SK-N-SH treated with all-trans-retinoic acid at 6 μM for 48 hours (cell line): Measurements from ENCODE around the gene USP15.
A peak's percentile ranks its signal among the peaks of the same experiment; 100 is the strongest.

Experiments used
- ATAC-seq: fragments of 200-7000 bp; cut with Tn5 transposase; 3 replicates; pipeline ENCODE4 v1.9.1; 2020; ENCODE audit warnings: mild to moderate bottlenecking, moderate library complexity
- ARNTL ChIP-seq: fragments of 450-650 bp; formaldehyde crosslinking; IDR thresholded peaks from 2 replicates; pipeline ENCODE4 v1.5.0; 2020; ENCODE audit warnings: low read depth, mild to moderate bottlenecking, moderate library complexity, borderline replicate concordance
- BACH2 ChIP-seq: fragments of 250-450 bp; sonication (Bioruptor Pico); IDR thresholded peaks from 2 replicates; pipeline ENCODE4 v1.9.0; 2021; ENCODE audit warnings: mild to moderate bottlenecking, borderline replicate concordance
- CREB5 ChIP-seq: fragments of 250-450 bp; sonication (Bioruptor Pico); IDR thresholded peaks from 2 replicates; pipeline ENCODE4 v1.5.1; 2020; ENCODE audit warnings: low read depth, mild to moderate bottlenecking, moderate library complexity
- CSDC2 ChIP-seq: fragments of 250-450 bp; sonication (Bioruptor Pico); IDR thresholded peaks from 2 replicates; pipeline ENCODE4 v1.5.0; 2020; ENCODE audit warnings: mild to moderate bottlenecking, moderate library complexity
- CSRNP3 ChIP-seq: fragments of 250-450 bp; sonication (Bioruptor Pico); IDR thresholded peaks from 2 replicates; pipeline ENCODE4 v1.5.1; 2021; ENCODE audit warnings: mild to moderate bottlenecking, moderate library complexity
- ESRRG ChIP-seq: fragments of 250-450 bp; sonication (Bioruptor Pico); IDR thresholded peaks from 2 replicates; pipeline ENCODE4 v1.6.1; 2021; ENCODE audit warnings: mild to moderate bottlenecking
- GLIS3 ChIP-seq: fragments of 250-450 bp; sonication (Bioruptor Pico); IDR thresholded peaks from 2 replicates; pipeline ENCODE4 v1.5.0; 2020; ENCODE audit warnings: mild to moderate bottlenecking, moderate library complexity
- ISL1 ChIP-seq: fragments of 250-450 bp; sonication (Bioruptor Pico); IDR thresholded peaks from 2 replicates; pipeline ENCODE4 v2.1.2; 2022; ENCODE audit warnings: mild to moderate bottlenecking, moderate library complexity
- OSR1 ChIP-seq: fragments of 250-450 bp; sonication (Bioruptor Pico); IDR thresholded peaks from 2 replicates; pipeline ENCODE4 v1.8.0; 2022; ENCODE audit warnings: moderate library complexity, mild to moderate bottlenecking, inconsistent platforms
- POU6F1 ChIP-seq: fragments of 250-450 bp; sonication (Bioruptor Pico); IDR thresholded peaks from 2 replicates; pipeline ENCODE4 v1.8.0; 2021; ENCODE audit warnings: low read depth, mild to moderate bottlenecking, moderate library complexity, borderline replicate concordance
- PPARA ChIP-seq: fragments of 250-450 bp; sonication (Bioruptor Pico); IDR thresholded peaks from 2 replicates; pipeline ENCODE4 v1.5.0; 2020; ENCODE audit warnings: mild to moderate bottlenecking, borderline replicate concordance
- RARB ChIP-seq: fragments of 250-450 bp; sonication (Bioruptor Pico); IDR thresholded peaks from 2 replicates; pipeline ENCODE4 v1.8.0; 2021; ENCODE audit warnings: mild to moderate bottlenecking, moderate library complexity
- TCF4 ChIP-seq: fragments of 250-450 bp; sonication (Bioruptor Pico); IDR thresholded peaks from 2 replicates; pipeline ENCODE4 v1.8.0; 2021; ENCODE audit warnings: mild to moderate bottlenecking, moderate library complexity, borderline replicate concordance
- TOX ChIP-seq: fragments of 250-450 bp; sonication (Bioruptor Pico); IDR thresholded peaks from 2 replicates; pipeline ENCODE4 v1.8.0; 2021; ENCODE audit warnings: mild to moderate bottlenecking, moderate library complexity, borderline replicate concordance
- ZC3H10 ChIP-seq: fragments of 250-450 bp; sonication (Bioruptor Pico); IDR thresholded peaks from 2 replicates; pipeline ENCODE4 v1.5.1; 2021; ENCODE audit warnings: mild to moderate bottlenecking, moderate library complexity
- ZFP3 ChIP-seq: fragments of 250-450 bp; sonication (Bioruptor Pico); IDR thresholded peaks from 2 replicates; pipeline ENCODE4 v1.5.0; 2020; ENCODE audit warnings: mild to moderate bottlenecking, moderate library complexity
- ZFP30 ChIP-seq: fragments of 450-650 bp; formaldehyde crosslinking; IDR thresholded peaks from 2 replicates; pipeline ENCODE4 v1.5.0; 2022; ENCODE audit warnings: mild to moderate bottlenecking, moderate library complexity
- ZNF565 ChIP-seq: fragments of 450-650 bp; formaldehyde crosslinking; conservative IDR thresholded peaks from 2 replicates; pipeline ENCODE4 v1.5.0; 2020; ENCODE audit warnings: low read depth, mild to moderate bottlenecking, moderate library complexity
- ZNF70 ChIP-seq: fragments of 450-650 bp; formaldehyde crosslinking; IDR thresholded peaks from 2 replicates; pipeline ENCODE4 v1.5.0; 2020; ENCODE audit warnings: mild to moderate bottlenecking, moderate library complexity
- ZNF8 ChIP-seq: fragments of 450-650 bp; formaldehyde crosslinking; IDR thresholded peaks from 2 replicates; pipeline ENCODE4 v1.5.0; 2020; ENCODE audit warnings: mild to moderate bottlenecking, moderate library complexity
- TF ChIP-seq, protein P1 (sequence below): fragments of 250-450 bp; sonication (Bioruptor Pico); IDR thresholded peaks from 2 replicates; pipeline ENCODE4 v1.8.0; 2020; ENCODE audit warnings: mild to moderate bottlenecking, moderate library complexity, borderline replicate concordance
- TF ChIP-seq, protein P2 (sequence below): fragments of 250-450 bp; sonication (Bioruptor Pico); IDR thresholded peaks from 2 replicates; pipeline ENCODE4 v1.5.0; 2020; ENCODE audit warnings: mild to moderate bottlenecking, moderate library complexity

USP15 gene

GRCh38 chr12:62328296-62328921 lies 68.2 kb downstream of the USP15 start:
- TF ChIP-seq ZNF8 (CRISPR knock-in tag), result peak; percentile 46; the same call in 1 of the 2 replicates
- TF ChIP-seq OSR1, result no peak
- TF ChIP-seq CSRNP3, result peak; percentile 79; the same call in 1 of the 2 replicates
- TF ChIP-seq, protein P1, sequence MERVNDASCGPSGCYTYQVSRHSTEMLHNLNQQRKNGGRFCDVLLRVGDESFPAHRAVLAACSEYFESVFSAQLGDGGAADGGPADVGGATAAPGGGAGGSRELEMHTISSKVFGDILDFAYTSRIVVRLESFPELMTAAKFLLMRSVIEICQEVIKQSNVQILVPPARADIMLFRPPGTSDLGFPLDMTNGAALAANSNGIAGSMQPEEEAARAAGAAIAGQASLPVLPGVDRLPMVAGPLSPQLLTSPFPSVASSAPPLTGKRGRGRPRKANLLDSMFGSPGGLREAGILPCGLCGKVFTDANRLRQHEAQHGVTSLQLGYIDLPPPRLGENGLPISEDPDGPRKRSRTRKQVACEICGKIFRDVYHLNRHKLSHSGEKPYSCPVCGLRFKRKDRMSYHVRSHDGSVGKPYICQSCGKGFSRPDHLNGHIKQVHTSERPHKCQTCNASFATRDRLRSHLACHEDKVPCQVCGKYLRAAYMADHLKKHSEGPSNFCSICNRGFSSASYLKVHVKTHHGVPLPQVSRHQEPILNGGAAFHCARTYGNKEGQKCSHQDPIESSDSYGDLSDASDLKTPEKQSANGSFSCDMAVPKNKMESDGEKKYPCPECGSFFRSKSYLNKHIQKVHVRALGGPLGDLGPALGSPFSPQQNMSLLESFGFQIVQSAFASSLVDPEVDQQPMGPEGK (CRISPR knock-in tag), result peak; percentile 91
- 0 out of 2 replicates have a peak, but pooled peaks have one; percentile 60 for TF ChIP-seq ESRRG (CRISPR knock-in tag)
- TF ChIP-seq ZFP3, result no peak
- TF ChIP-seq ZFP30 (CRISPR knock-in tag), result no peak
- peak; percentile 95; the same call in 1 of the 2 replicates for TF ChIP-seq POU6F1 (CRISPR knock-in tag)
- peak; percentile 100 for TF ChIP-seq ISL1 (CRISPR knock-in tag)
- no peak for TF ChIP-seq BACH2 (CRISPR knock-in tag)
- 0 out of 2 replicates have a peak, but pooled peaks have one; percentile 59 for TF ChIP-seq ZNF565 (CRISPR knock-in tag)
- peak; percentile 93 for TF ChIP-seq CREB5 (CRISPR knock-in tag)
- peak; percentile 85 for TF ChIP-seq TOX (CRISPR knock-in tag)
- TF ChIP-seq RARB (CRISPR knock-in tag), result peak; percentile 62; the same call in 1 of the 2 replicates
- TF ChIP-seq TCF4, result peak; percentile 59; the same call in 1 of the 2 replicates
- TF ChIP-seq ZC3H10 (CRISPR knock-in tag), result peak; percentile 94
- TF ChIP-seq GLIS3 (CRISPR knock-in tag), result peak; percentile 83; the same call in 1 of the 2 replicates
- no peak for TF ChIP-seq ZNF70 (CRISPR knock-in tag)
- TF ChIP-seq, all 23 proteins: peak for 13
- peak; percentile 89 for ATAC-seq

- no peak for ATAC-seq
- TF ChIP-seq CSDC2 (CRISPR knock-in tag), result no peak
- TF ChIP-seq ARNTL (CRISPR knock-in tag), result no peak
- TF ChIP-seq ZC3H10 (CRISPR knock-in tag), result no peak
- no peak for TF ChIP-seq TCF4
- TF ChIP-seq OSR1, result no peak
- TF ChIP-seq ZNF565 (CRISPR knock-in tag), result no peak
- TF ChIP-seq POU6F1 (CRISPR knock-in tag), result no peak
- TF ChIP-seq, protein P2, sequence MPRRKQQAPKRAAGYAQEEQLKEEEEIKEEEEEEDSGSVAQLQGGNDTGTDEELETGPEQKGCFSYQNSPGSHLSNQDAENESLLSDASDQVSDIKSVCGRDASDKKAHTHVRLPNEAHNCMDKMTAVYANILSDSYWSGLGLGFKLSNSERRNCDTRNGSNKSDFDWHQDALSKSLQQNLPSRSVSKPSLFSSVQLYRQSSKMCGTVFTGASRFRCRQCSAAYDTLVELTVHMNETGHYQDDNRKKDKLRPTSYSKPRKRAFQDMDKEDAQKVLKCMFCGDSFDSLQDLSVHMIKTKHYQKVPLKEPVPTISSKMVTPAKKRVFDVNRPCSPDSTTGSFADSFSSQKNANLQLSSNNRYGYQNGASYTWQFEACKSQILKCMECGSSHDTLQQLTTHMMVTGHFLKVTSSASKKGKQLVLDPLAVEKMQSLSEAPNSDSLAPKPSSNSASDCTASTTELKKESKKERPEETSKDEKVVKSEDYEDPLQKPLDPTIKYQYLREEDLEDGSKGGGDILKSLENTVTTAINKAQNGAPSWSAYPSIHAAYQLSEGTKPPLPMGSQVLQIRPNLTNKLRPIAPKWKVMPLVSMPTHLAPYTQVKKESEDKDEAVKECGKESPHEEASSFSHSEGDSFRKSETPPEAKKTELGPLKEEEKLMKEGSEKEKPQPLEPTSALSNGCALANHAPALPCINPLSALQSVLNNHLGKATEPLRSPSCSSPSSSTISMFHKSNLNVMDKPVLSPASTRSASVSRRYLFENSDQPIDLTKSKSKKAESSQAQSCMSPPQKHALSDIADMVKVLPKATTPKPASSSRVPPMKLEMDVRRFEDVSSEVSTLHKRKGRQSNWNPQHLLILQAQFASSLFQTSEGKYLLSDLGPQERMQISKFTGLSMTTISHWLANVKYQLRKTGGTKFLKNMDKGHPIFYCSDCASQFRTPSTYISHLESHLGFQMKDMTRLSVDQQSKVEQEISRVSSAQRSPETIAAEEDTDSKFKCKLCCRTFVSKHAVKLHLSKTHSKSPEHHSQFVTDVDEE (CRISPR knock-in tag), result no peak
- TF ChIP-seq ZFP30 (CRISPR knock-in tag), result no peak
- TF ChIP-seq PPARA (CRISPR knock-in tag), result no peak
- no peak for TF ChIP-seq RARB (CRISPR knock-in tag)
- TF ChIP-seq BACH2 (CRISPR knock-in tag), result no peak
- TF ChIP-seq ESRRG (CRISPR knock-in tag), result no peak
- no peak for TF ChIP-seq CREB5 (CRISPR knock-in tag)
- no peak for TF ChIP-seq ISL1 (CRISPR knock-in tag)
- TF ChIP-seq, all 23 proteins: peak for 0
Measured at GRCh38 chr12:62331306-62331705, 71.1 kb downstream of the USP15 start.
